ENCODE measurements around the gene ABLIM2. TPM values are rescaled to one million over a fixed set of nuclear protein-coding genes. Genes with fewer than 3 reads are reported as not detected.

Gene ABLIM2
- total and polyA plus RNA-seq, 2 of the 4 experiments (the other 2 are of a cell fraction) = under 0.01 to 0.10 TPM

DNA sequence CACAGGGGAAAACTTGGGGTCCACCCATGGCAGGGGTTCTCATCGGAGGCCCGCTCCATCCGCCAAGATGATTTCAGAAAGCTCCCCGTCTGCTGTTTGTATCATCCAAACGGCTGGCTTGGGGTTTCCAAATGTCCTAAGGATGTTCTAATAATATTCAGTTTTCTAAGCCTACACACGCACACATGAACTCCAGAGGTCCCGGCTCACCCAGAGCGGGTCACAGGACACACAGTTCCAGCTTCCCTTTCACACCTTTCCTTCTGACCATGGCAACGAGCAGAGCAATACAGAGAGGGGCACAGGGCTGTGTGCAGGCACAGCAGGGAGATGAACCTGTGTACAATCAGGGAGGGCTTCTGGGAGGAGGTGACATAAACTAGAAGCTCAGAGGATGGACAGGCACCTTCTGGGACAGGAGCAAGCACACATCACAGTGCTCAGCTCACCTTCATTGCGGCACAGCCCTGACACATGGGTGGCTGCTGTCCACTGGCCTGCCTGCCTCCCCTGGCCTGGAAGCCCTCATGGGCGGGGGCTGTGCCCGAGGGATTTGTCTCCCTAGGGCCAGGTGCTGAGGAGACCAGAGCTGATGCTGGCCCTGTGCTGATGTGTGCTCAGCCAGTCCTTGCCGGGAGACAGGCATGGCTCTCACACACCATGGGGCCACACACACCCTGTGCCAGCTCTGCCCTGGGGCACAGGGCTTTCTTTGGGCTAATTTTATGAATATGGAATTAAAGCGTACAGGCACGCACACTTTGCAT is 44.8 kb downstream of the ABLIM2 start:
- Histone ChIP-seq H2BK120ac (ENCODE audit: low read depth, low read length) (no peak overlapping the region), H3K56ac (ENCODE audit: extremely low read depth, insufficient read depth, low read length) (no peak overlapping the region), H3K18ac (ENCODE audit: low read depth, low read length) (no peak overlapping the region), H3K4me1 (ENCODE audit: control insufficient read depth, insufficient read depth, low read length) (no peaks in the 10 kb centered on the region), H4K8ac (ENCODE audit: low read depth in 2 of 2, low read length in 2 of 2) (no peak overlapping the region), H2AFZ (replicated peaks; ENCODE audit: low read length, poor library complexity) (no peak overlapping the region), H3K23ac (ENCODE audit: low read depth, low read length) (no peak overlapping the region), H3K79me1 (ENCODE audit: low read depth in 1 of 2, low read length in 2 of 2) (no peaks in the 10 kb centered on the region), H3K27me3 (ENCODE audit: control insufficient read depth, insufficient read depth, low read length) (peaks cover 50% of the 10 kb centered on the region), H3K9me1 (ENCODE audit: insufficient read depth, low read length) (no peaks in the 10 kb centered on the region), H3K14ac (replicated peaks; ENCODE audit: low read depth, low read length) (no peak overlapping the region), H2BK5ac (ENCODE audit: low read depth, low read length, poor library complexity, severe bottlenecking) (no peak overlapping the region), H3K27ac (ENCODE audit: insufficient read depth, low read length) (no peak overlapping the region), H3K4me3 (ENCODE audit: insufficient read depth, low read depth, low read length) (no peak overlapping the region), H4K5ac (ENCODE audit: low read depth, low read length) (no peak overlapping the region), H3K4me2 (ENCODE audit: low read depth, low read length) (no peak overlapping the region), H2BK15ac (ENCODE audit: low read depth, low read length) (no peak overlapping the region), H2BK20ac (ENCODE audit: low read depth, low read length) (no peak overlapping the region), H3K4ac (ENCODE audit: low read depth, low read length) (no peak overlapping the region), H3K9me3 (ENCODE audit: control insufficient read depth, insufficient read depth, low read length) (no peaks in the 10 kb centered on the region), H2AK5ac (ENCODE audit: low read depth, low read length) (no peak overlapping the region), H3K36me3 (ENCODE audit: control insufficient read depth, insufficient read depth, low read length) (no peaks in the 10 kb centered on the region), H2AK9ac (replicated peaks; ENCODE audit: low read depth, low read length, poor library complexity) (no peak overlapping the region), H4K91ac (ENCODE audit: insufficient read depth, low read depth, low read length) (no peak overlapping the region), H3K9ac (ENCODE audit: low read depth, low read length) (no peak overlapping the region), H4K20me1 (ENCODE audit: insufficient read depth, low read length) (no peaks in the 10 kb centered on the region)
- BruUV-seq (replicated peaks) = no TSS peak
- ATAC-seq (ENCODE audit: low read depth) = no peak
- TF ChIP-seq, protein P1, sequence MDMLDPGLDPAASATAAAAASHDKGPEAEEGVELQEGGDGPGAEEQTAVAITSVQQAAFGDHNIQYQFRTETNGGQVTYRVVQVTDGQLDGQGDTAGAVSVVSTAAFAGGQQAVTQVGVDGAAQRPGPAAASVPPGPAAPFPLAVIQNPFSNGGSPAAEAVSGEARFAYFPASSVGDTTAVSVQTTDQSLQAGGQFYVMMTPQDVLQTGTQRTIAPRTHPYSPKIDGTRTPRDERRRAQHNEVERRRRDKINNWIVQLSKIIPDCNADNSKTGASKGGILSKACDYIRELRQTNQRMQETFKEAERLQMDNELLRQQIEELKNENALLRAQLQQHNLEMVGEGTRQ (IDR thresholded peaks at IDR 0.05; ENCODE audit: low read depth, low read length) = no peak
- ChIA-PET POLR2A (ENCODE audit: unreplicated experiment) (no interaction called here), CTCF (no interaction called here)
- in situ Hi-C loops (cut with MboI; ENCODE audit: low sequenced_read_pairs) (no loop called here), intact Hi-C loops (cut with micrococcal nuclease) (no loop called here), dilution Hi-C loops (cut with HindIII; ENCODE audit: low sequenced_read_pairs, unreplicated experiment) (no loop called here)
- DNase-seq = no peak
- 68% methylated on average over 5 of the region's 15 CpGs; no CpG with 5 or more reads in 1 of the 2 experiments for WGBS, 2 experiments (ENCODE audit: extremely low coverage in 2 of 2, insufficient read length in 1 of 2)
